OCI-LY7 (cell line): ENCODE results near the gene SURF4.

Experiments used
- CTCF ChIP-seq: fragments of 200-600 bp; sonication (generic); conservative IDR thresholded peaks from 2 replicates; pipeline ENCODE4 v1.5.1; 2014; ENCODE audit warnings: mild to moderate bottlenecking, antibody characterized with exemption, low read length, moderate library complexity, mixed read lengths
- EZH2phosphoT487 ChIP-seq: fragments of 200-600 bp; sonication (generic); IDR thresholded peaks from 2 replicates; pipeline ENCODE4 v1.6.1; 2018; ENCODE audit warnings: low read depth, borderline replicate concordance, mild to moderate bottlenecking, mixed run types, antibody characterized with exemption, low read length, moderate library complexity, mixed read lengths

- TF ChIP-seq CTCF (no peak), EZH2phosphoT487 (no peak)
Observed at GRCh38 chr9:133375724-133376654, at the start of gene SURF4, which contains the start of gene STKLD1.
